ENCODE results near the gene ATP6V0B. TPM values are rescaled to one million over a fixed set of nuclear protein-coding genes. Genes with fewer than 3 reads are reported as not detected.

ATP6V0B gene
- total RNA-seq, 1 donor from 2014 or later: 123 TPM

DNA sequence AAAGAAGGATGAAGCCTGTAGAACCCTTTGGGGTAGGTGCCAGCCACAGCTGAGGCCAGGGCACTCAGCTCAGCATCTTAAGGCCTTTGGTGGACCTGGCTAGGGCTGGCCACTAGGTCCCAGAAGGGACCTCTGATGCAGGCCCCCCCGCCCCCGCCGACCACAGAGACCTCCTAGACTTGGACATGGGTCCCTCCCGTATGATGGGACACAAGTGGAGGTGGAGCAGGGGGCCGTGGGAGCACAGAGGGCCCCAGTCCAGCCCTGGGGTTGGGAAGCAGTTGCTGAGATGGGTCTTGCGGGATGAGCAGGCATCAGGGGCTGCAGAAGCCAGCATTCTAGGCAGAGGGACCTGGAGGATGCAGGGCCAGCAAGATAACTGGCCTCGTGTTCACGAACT is 7.5 kb downstream of the ATP6V0B start:
- Mint-ChIP-seq H3K27ac (ENCODE audit: unreplicated experiment) (no peak overlapping the region), H3K27me3 (ENCODE audit: low read depth) (no peaks in the 10 kb centered on the region), H3K4me1 (ENCODE audit: low read depth) (peaks cover 39% of the 10 kb centered on the region), H3K4me3 (ENCODE audit: unreplicated experiment) (no peak overlapping the region), H3K36me3 (ENCODE audit: low read depth) (peaks cover 38% of the 10 kb centered on the region), H3K9me3 (ENCODE audit: low read depth) (no peaks in the 10 kb centered on the region)
- TF ChIP-seq, protein P1, sequence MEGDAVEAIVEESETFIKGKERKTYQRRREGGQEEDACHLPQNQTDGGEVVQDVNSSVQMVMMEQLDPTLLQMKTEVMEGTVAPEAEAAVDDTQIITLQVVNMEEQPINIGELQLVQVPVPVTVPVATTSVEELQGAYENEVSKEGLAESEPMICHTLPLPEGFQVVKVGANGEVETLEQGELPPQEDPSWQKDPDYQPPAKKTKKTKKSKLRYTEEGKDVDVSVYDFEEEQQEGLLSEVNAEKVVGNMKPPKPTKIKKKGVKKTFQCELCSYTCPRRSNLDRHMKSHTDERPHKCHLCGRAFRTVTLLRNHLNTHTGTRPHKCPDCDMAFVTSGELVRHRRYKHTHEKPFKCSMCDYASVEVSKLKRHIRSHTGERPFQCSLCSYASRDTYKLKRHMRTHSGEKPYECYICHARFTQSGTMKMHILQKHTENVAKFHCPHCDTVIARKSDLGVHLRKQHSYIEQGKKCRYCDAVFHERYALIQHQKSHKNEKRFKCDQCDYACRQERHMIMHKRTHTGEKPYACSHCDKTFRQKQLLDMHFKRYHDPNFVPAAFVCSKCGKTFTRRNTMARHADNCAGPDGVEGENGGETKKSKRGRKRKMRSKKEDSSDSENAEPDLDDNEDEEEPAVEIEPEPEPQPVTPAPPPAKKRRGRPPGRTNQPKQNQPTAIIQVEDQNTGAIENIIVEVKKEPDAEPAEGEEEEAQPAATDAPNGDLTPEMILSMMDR (IDR thresholded peaks at IDR 0.05): no peak
- DNase-seq (ENCODE audit: low spot score): no peak

DNA sequence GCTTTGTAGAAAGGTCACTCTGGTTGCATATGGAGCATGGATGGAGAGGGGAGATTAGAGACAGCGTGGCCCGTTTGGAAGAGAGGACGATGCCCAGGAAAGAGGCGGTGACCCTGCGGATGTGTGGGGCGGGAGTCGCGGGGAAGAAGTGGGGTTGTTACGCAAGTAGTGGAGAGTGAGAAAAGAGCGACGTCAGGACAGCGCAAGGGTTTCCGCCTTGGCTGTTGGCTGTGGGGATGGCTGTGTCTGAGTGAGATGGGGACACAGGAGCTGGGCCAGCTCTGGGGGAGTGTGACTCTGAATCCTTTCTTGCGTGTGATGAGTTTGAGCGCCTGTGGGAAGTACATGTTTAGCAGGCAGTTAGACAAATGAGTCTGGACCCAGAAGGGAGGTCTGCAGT is 8.0 kb downstream of the ATP6V0B start:
- DNase-seq (ENCODE audit: low spot score): no peak
- peak overlapping the region; percentile 9 for H3K27ac Mint-ChIP-seq (ENCODE audit: unreplicated experiment)
- H3K4me1 Mint-ChIP-seq (ENCODE audit: low read depth): peaks cover 34% of the 10 kb centered on the region
- H3K4me3 Mint-ChIP-seq (ENCODE audit: unreplicated experiment): no peak overlapping the region
- no peaks in the 10 kb centered on the region for H3K27me3 Mint-ChIP-seq (ENCODE audit: low read depth)
- H3K36me3 Mint-ChIP-seq (ENCODE audit: low read depth): peaks cover 33% of the 10 kb centered on the region
- TF ChIP-seq, protein P1 (IDR thresholded peaks at IDR 0.05): no peak
- no peaks in the 10 kb centered on the region for H3K9me3 Mint-ChIP-seq (ENCODE audit: low read depth)

DNA sequence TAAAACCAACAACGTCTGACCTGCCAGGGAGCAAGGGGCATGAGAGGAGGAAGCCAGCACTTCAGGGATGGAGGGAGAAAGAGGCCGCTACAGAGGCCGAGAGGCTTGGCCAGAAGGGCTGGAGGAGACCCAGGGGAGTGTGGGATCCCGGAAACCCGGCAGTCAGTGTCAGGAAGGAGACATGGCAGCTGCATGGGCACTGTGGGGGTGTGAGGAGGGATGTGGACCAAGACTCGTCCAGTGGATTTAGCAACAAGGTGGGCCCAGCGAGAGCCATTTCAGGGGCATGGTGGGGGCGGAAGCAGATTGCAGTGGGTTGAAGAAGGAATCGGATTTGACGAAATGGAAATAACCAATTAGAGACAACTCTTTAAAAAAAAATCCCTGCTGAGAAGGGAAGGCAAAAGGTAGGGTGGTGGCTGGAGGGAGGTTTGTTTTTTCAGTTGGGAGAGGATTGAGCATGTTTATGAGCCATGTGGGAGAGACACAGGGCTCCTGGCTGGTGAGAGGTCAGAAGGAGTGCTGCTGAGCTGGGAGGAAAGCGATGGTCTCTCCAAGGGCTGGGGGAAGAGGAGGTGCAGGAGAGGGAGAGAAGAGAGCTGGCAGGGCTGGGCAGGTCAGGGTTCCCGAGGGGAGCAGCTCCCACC is 8.6 kb downstream of the ATP6V0B start:
- H3K4me1 Mint-ChIP-seq (ENCODE audit: low read depth): peaks cover 28% of the 10 kb centered on the region
- no peak overlapping the region for H3K4me3 Mint-ChIP-seq (ENCODE audit: unreplicated experiment)
- H3K36me3 Mint-ChIP-seq (ENCODE audit: low read depth): peaks cover 29% of the 10 kb centered on the region
- TF ChIP-seq, protein P1 (IDR thresholded peaks at IDR 0.05): no peak
- no peak overlapping the region for H3K27ac Mint-ChIP-seq (ENCODE audit: unreplicated experiment)
- H3K9me3 Mint-ChIP-seq (ENCODE audit: low read depth): no peaks in the 10 kb centered on the region
- no peaks in the 10 kb centered on the region for H3K27me3 Mint-ChIP-seq (ENCODE audit: low read depth)
- DNase-seq (ENCODE audit: low spot score): no peak

DNA sequence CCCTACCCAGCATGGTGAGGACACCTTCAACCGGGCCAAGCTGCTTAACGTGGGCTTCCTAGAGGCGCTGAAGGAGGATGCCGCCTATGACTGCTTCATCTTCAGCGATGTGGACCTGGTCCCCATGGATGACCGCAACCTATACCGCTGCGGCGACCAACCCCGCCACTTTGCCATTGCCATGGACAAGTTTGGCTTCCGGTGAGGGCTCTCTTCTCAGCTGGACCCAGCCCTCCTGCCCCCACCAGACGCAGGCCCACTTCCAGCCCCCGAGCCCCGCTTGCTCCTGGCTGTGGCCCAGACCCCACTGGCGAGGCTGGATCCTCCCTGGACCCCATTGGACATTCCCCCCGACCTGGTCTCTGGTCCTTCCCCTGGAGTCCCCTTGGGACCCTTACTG is 10.1 kb downstream of the ATP6V0B start:
- H3K36me3 Mint-ChIP-seq (ENCODE audit: low read depth): peaks cover 29% of the 10 kb centered on the region
- TF ChIP-seq, protein P1 (IDR thresholded peaks at IDR 0.05): no peak
- H3K4me1 Mint-ChIP-seq (ENCODE audit: low read depth): peaks cover 22% of the 10 kb centered on the region
- H3K27me3 Mint-ChIP-seq (ENCODE audit: low read depth): no peaks in the 10 kb centered on the region
- H3K27ac Mint-ChIP-seq (ENCODE audit: unreplicated experiment): no peak overlapping the region
- H3K9me3 Mint-ChIP-seq (ENCODE audit: low read depth): no peaks in the 10 kb centered on the region
- H3K4me3 Mint-ChIP-seq (ENCODE audit: unreplicated experiment): no peak overlapping the region
- DNase-seq (ENCODE audit: low spot score): no peak

DNA sequence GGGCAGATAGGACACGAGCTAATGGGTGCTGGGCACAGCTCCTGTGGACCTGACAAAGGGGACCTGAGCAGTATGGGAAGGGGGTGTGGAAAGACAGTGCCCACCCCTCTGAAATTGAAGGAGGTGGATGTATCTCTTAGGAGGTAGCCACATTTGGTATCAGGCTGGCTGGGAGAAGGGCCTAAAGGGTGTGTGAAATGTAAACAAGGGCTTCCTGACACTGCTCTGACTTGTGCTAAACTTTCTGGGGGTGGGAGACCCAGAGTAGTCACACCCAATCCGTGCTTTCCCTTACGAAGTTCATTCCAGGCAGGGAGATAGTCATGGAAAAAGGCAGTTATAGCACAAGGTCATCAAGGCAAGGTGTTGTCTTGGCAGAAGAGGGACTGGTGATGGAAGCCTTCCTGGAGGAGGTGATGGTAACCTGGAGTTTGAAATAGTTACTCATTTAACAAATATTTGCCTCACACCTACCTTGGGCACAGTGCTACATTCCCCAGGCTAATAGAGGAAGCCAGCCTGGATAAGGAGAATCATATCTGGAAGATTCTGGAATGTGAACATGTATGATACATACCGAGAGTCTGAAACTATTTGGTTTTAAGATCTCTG is 11.3 kb downstream of the ATP6V0B start:
- TF ChIP-seq, protein P1 (IDR thresholded peaks at IDR 0.05): no peak
- Mint-ChIP-seq H3K27me3 (ENCODE audit: low read depth) (no peaks in the 10 kb centered on the region), H3K9me3 (ENCODE audit: low read depth) (no peaks in the 10 kb centered on the region), H3K4me3 (ENCODE audit: unreplicated experiment) (no peak overlapping the region), H3K27ac (ENCODE audit: unreplicated experiment) (no peak overlapping the region), H3K36me3 (ENCODE audit: low read depth) (peaks cover 26% of the 10 kb centered on the region), H3K4me1 (ENCODE audit: low read depth) (peaks cover 19% of the 10 kb centered on the region)
- DNase-seq (ENCODE audit: low spot score): no peak

Measured in chondrocyte (in vitro differentiated cells).